ENCODE results near the gene FAM78A.
"Not testable (repeated sequence)": the region's sequence is repeated elsewhere in the genome, so short reads cannot be mapped to it uniquely, and the experiment has no call there.

FAM78A gene

DNA sequence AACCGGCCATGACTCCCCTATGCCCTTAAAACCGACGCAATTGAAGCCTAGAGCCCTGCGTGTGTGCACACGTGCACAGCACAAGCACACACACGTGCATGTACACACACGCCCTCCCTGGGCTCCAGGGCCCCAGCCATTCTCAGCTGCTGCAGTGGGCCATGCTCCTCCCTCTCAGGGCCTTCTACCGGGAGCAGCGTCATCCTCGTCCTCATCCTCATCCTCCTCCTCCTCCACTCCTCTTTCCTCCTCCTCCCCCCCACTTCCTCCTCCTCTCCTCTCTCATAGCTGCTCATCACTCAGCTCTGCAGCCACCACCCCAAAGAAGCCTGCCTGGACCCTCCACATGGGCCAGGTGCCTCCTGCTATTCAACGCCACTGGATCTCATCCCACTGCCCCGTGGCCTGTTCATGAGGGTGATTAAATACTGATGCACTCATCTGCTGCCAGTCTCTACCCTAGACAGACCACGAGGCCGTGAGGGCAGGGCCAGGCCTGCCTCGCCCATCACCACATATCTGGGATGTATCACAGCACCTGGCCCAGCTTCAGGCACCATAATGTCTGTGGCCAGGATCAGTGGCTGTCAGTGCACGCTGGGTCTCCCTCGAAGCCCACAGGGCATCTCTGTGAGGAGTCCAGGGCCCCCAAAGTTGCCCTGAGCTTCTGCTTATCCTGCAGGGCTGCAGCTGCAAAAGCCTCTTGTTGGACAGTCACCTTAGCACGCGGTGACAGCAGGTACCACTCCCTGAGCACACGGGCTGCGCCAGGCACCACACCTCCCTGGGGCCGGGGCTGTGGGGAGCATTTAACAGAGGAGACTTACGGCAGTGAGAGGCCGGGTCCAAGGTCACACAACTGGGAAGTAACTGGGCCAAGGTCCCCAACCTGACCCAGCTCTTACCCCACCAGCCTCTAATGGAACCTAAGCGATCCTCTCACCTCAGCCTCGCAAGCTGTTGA, 9.8 kb downstream of the FAM78A start:
- H3K9me3 ChIP-seq (ENCODE audit: control insufficient read depth, low read length) = no peaks in the 10 kb centered on the region
- H3K9ac ChIP-seq (ENCODE audit: low read length) = no peak overlapping the region
- no peaks in the 10 kb centered on the region for H3K4me1 ChIP-seq (ENCODE audit: control insufficient read depth, insufficient read depth, low read length)
- no peaks in the 10 kb centered on the region for H3K36me3 ChIP-seq (ENCODE audit: control insufficient read depth, insufficient read depth, low read length)
- no peak overlapping the region for H3K4me3 ChIP-seq (ENCODE audit: low read length)
- H3K27me3 ChIP-seq (ENCODE audit: control insufficient read depth, insufficient read depth, low read length) = no peaks in the 10 kb centered on the region

DNA sequence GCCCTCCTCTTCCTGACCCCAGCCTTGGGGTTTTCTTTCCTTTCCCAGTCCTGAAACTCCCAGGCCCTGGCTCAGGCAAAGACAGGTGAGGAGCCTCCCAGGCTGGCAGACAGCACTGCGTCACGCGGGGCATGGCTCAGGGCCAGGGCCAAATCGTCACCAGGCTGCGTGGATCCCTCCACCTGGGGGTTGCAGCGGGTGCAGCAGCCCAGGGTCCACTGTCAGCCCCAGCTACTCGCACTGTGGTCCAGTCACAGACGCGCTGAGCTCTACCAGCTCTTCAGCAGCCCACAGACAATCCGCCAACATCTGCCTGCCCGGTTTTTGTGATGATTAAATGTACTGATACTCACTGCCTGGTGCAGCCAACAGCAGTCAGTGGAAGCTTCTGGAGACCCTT, 12.1 kb downstream of the FAM78A start:
- Histone ChIP-seq H3K36me3 (ENCODE audit: control insufficient read depth, insufficient read depth, low read length) (no peaks in the 10 kb centered on the region), H3K9ac (ENCODE audit: low read length) (no peak overlapping the region), H3K9me3 (ENCODE audit: control insufficient read depth, low read length) (no peaks in the 10 kb centered on the region), H3K27me3 (ENCODE audit: control insufficient read depth, insufficient read depth, low read length) (no peaks in the 10 kb centered on the region), H3K4me3 (ENCODE audit: low read length) (no peak overlapping the region), H3K4me1 (ENCODE audit: control insufficient read depth, insufficient read depth, low read length) (no peaks in the 10 kb centered on the region)

- no peaks in the 10 kb centered on the region for H3K9me3 ChIP-seq (ENCODE audit: control insufficient read depth, low read length)
- H3K36me3 ChIP-seq (ENCODE audit: control insufficient read depth, insufficient read depth, low read length) = no peaks in the 10 kb centered on the region
- H3K9ac ChIP-seq (ENCODE audit: low read length) = no peak overlapping the region
- H3K4me1 ChIP-seq (ENCODE audit: control insufficient read depth, insufficient read depth, low read length) = no peaks in the 10 kb centered on the region
- H3K4me3 ChIP-seq (ENCODE audit: low read length) = no peak overlapping the region
- no peaks in the 10 kb centered on the region for H3K27me3 ChIP-seq (ENCODE audit: control insufficient read depth, insufficient read depth, low read length)
These were observed 12.6 kb downstream of the FAM78A start for GRCh38 chr9:131263701-131264100.

GRCh38 chr9:131263033-131263343, 13.3 kb downstream of the FAM78A start:
- not testable (repeated sequence) for H3K9ac ChIP-seq (ENCODE audit: low read length); H3K4me1 ChIP-seq (ENCODE audit: control insufficient read depth, insufficient read depth, low read length); H3K27me3 ChIP-seq (ENCODE audit: control insufficient read depth, insufficient read depth, low read length); H3K9me3 ChIP-seq (ENCODE audit: control insufficient read depth, low read length); H3K4me3 ChIP-seq (ENCODE audit: low read length); H3K36me3 ChIP-seq (ENCODE audit: control insufficient read depth, insufficient read depth, low read length)

DNA sequence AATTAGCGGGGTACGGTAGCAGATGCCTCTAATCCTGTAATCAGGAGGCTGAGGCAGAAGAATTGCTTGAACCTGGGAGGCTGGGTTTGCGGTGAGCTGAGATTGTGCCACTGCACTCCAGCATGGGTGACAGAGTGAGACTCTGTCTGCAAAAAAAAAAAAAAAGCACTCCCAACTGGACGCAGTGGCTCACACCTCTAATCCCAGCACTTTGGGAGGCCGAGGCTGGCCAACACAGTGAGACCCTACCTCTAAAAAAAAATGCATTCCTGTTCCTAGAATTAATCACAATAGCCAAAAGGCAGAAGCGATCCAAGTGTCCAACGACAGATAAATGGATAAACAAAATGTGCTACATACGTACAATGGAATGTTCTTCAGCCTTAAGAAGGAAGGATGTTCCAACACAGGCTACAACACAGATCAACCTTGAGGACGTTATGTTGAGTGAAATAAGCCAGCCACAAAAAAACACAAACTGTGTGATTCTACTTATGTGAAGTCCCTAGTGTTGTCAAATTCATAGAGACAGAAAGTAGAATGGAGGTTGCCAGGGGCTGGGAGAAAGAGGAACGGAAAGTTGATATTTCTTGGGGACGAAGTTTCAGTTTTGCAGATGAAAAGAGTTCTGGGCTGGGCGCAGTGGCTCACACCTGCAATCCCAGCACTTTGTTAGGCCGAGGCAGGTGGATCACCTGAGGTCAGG, 13.8 kb downstream of the FAM78A start:
- Histone ChIP-seq H3K4me3 (ENCODE audit: low read length) (no peak overlapping the region), H3K9ac (ENCODE audit: low read length) (no peak overlapping the region), H3K27me3 (ENCODE audit: control insufficient read depth, insufficient read depth, low read length) (no peaks in the 10 kb centered on the region), H3K4me1 (ENCODE audit: control insufficient read depth, insufficient read depth, low read length) (no peaks in the 10 kb centered on the region), H3K9me3 (ENCODE audit: control insufficient read depth, low read length) (no peaks in the 10 kb centered on the region), H3K36me3 (ENCODE audit: control insufficient read depth, insufficient read depth, low read length) (no peaks in the 10 kb centered on the region)

GRCh38 chr9:131260751-131261452, 15.4 kb downstream of the FAM78A start:
- Histone ChIP-seq H3K36me3 (ENCODE audit: control insufficient read depth, insufficient read depth, low read length) (no peaks in the 10 kb centered on the region), H3K9me3 (ENCODE audit: control insufficient read depth, low read length) (no peaks in the 10 kb centered on the region), H3K27me3 (ENCODE audit: control insufficient read depth, insufficient read depth, low read length) (no peaks in the 10 kb centered on the region), H3K9ac (ENCODE audit: low read length) (no peak overlapping the region), H3K4me3 (ENCODE audit: low read length) (no peak overlapping the region), H3K4me1 (ENCODE audit: control insufficient read depth, insufficient read depth, low read length) (peaks cover 1% of the 10 kb centered on the region)

GRCh38 chr9:131259916-131260597, 16.3 kb downstream of the FAM78A start:
- H3K4me1 ChIP-seq (ENCODE audit: control insufficient read depth, insufficient read depth, low read length) = peaks cover 4% of the 10 kb centered on the region
- no peak overlapping the region for H3K4me3 ChIP-seq (ENCODE audit: low read length)
- no peaks in the 10 kb centered on the region for H3K9me3 ChIP-seq (ENCODE audit: control insufficient read depth, low read length)

DNA sequence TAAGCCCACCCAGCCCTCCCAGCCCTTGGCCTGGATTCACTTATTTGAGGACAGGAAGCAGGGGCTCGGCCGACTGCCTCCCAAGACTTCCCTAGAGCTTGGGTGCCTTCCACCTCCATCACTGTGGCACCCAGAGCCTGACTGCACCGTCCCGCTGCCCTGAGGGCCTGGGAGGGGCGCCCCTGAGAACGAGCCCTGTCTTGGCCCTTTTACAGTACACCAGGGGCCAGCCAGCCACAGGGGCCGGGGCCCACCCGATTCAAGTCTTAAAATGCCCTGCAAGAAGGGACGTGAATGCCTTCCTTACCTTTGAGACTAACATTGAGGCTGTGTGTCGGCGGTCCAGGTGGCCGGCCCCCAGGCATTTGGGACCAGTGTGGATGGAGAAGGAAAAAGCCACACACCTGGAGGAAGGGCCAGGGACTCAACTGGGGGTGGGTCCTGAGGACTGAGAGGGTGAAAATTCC, 16.8 kb downstream of the FAM78A start:
- H3K9ac ChIP-seq (ENCODE audit: low read length) = no peak overlapping the region
- no peak overlapping the region for H3K4me3 ChIP-seq (ENCODE audit: low read length)
- peaks cover 4% of the 10 kb centered on the region for H3K4me1 ChIP-seq (ENCODE audit: control insufficient read depth, insufficient read depth, low read length)
- no peaks in the 10 kb centered on the region for H3K27me3 ChIP-seq (ENCODE audit: control insufficient read depth, insufficient read depth, low read length)
- H3K9me3 ChIP-seq (ENCODE audit: control insufficient read depth, low read length) = no peaks in the 10 kb centered on the region
- H3K36me3 ChIP-seq (ENCODE audit: control insufficient read depth, insufficient read depth, low read length) = no peaks in the 10 kb centered on the region

More at GRCh38 chr9:131259916-131260597, 16.3 kb downstream of the FAM78A start:
- Histone ChIP-seq H3K9ac (ENCODE audit: low read length) (no peak overlapping the region), H3K27me3 (ENCODE audit: control insufficient read depth, insufficient read depth, low read length) (no peaks in the 10 kb centered on the region), H3K36me3 (ENCODE audit: control insufficient read depth, insufficient read depth, low read length) (no peaks in the 10 kb centered on the region)

GRCh38 chr9:131258698-131259431, 17.4 kb downstream of the FAM78A start:
- peaks cover 4% of the 10 kb centered on the region for H3K4me1 ChIP-seq (ENCODE audit: control insufficient read depth, insufficient read depth, low read length)
- H3K27me3 ChIP-seq (ENCODE audit: control insufficient read depth, insufficient read depth, low read length) = no peaks in the 10 kb centered on the region
- H3K9me3 ChIP-seq (ENCODE audit: control insufficient read depth, low read length) = no peaks in the 10 kb centered on the region
- no peaks in the 10 kb centered on the region for H3K36me3 ChIP-seq (ENCODE audit: control insufficient read depth, insufficient read depth, low read length)
- H3K9ac ChIP-seq (ENCODE audit: low read length) = no peak overlapping the region
- no peak overlapping the region for H3K4me3 ChIP-seq (ENCODE audit: low read length)

GRCh38 chr9:131258186-131258585, 18.1 kb downstream of the FAM78A start:
- Histone ChIP-seq H3K4me1 (ENCODE audit: control insufficient read depth, insufficient read depth, low read length) (peaks cover 4% of the 10 kb centered on the region), H3K4me3 (ENCODE audit: low read length) (no peak overlapping the region), H3K27me3 (ENCODE audit: control insufficient read depth, insufficient read depth, low read length) (no peaks in the 10 kb centered on the region), H3K36me3 (ENCODE audit: control insufficient read depth, insufficient read depth, low read length) (no peaks in the 10 kb centered on the region), H3K9ac (ENCODE audit: low read length) (no peak overlapping the region), H3K9me3 (ENCODE audit: control insufficient read depth, low read length) (no peaks in the 10 kb centered on the region)
